Measurements from ENCODE around the gene APCDD1L.
"Not testable (repeated sequence)": the region's sequence is repeated elsewhere in the genome, so short reads cannot be mapped to it uniquely, and the experiment has no call there.

The APCDD1L gene

DNA sequence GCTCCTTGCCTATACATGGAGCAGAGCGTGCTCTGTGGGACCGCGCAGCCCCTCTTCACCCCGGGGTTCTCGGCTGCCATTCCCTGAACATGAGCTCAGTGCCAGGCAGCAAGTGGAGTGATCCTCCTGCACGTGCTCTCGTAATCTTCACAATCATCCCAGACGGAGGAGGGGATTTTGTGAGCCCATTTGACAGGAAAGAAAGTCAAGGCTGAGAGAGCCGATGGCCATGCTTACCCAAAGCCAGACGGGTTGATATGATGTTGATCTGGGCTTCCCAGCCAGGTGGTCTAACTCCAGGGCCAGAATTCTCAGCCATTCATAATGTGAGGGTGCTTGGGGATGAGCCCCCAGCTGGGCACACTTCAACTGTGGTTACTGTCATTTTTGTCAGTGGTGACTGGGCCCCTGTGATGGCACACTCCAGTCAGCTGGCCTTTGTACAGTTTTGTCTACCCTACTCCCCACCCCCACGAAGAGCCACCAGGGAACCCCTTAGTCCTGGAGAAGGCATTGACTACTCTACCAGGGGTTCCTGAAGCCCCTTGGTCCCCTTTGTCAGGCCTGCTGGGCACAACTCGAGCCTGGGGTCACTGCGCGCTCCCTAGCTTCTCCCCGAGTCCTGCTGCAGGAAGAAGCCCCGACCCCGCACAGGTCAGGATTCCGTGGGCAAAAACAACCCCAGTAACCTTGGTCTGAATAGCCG lies 1.5 kb downstream of the APCDD1L start:
- no peak for DNase-seq

DNA sequence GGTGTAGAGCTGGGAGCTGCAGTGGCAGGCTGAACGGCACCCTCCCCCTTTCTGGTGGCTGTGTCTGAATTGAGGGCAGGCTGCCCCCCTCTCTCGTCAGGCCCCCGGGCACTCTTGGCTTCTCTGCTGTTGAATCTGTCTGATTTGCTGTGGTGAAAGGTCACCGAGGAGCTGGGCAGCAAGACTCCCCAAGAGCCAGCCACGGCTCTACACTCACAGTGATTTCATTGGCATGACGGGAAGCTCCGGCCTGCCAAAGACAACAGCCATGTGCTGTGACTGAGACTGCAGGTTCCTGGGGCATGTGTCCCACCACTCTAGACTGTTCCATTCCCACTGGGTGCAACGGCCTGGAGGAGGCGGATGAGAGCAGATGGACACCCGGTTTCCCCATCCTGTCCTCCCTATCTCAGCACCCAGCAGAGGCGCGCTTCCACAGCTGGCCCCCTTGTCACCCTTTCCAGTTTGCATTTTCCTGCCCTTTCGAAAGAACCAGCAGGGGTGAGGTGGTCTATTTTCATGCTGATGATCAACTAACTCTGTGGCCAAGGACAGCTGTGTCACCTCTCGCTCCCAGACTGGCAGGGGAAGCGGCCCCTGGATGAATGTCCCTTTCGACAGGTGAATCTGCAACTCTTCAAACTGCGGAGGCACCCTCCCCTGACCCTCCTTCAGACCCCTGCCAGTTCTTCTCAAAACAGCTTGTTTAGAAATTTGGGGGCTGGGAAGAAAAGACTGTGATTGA lies 2.2 kb downstream of the APCDD1L start:
- DNase-seq: no peak

DNA sequence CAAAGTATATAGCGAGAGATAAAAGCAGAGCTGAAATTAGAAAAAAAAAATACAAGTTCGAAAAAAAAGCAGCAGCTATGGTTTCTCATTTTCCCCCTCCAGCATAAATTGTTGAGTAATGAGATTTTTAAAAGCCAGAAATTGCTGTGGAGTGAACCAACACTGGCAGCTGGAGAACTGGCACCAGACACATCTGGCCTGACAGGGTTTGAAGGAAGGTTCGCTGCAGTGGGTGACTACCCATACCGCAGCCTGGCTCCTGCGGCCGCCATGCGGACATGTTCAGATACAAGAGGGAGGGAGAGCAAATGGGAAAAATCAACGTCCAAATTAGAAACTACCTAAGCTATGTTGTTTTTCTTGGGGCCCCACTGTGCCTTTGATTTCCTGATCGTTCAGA lies 3.3 kb downstream of the APCDD1L start:
- DNase-seq: no peak

DNA sequence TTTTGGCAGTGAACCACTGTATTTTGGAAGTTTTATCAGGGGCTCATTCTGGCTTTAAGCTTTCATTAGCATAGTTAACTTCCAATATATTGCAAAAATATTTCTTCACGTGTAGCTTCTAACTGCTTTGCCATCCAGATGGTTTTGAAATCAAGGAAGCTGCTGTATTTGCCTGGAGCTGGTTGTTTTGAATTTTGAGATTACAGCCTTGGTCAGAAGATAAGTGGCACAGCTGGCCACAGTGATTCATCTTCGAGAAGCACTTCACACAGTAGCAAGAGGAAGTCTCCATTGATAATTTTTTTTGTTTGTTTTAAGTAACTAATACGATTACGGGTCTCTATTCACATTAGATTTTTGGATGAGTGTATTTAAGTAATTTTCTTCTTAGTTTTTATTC lies 3.8 kb downstream of the APCDD1L start:
- no peak for DNase-seq

DNA sequence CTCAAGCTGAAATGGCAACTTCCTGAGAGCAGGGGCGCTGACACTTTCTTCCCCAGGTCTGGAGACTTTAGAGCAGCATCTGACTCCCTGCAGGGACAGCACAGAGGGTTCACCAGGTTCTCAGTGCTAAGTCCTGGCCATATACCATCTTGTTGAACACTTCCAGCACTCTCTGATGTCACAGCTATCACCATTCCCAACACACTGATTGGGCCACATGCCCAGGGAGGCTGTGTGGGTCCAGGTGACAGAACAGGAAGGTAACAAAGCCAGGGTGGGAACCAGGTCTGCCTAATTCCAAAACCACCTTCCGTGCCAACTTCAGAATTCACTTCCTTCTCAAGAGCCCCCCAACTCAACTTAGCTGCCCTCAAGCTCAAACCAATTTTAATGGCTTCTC lies 4.3 kb downstream of the APCDD1L start:
- no peak for DNase-seq

DNA sequence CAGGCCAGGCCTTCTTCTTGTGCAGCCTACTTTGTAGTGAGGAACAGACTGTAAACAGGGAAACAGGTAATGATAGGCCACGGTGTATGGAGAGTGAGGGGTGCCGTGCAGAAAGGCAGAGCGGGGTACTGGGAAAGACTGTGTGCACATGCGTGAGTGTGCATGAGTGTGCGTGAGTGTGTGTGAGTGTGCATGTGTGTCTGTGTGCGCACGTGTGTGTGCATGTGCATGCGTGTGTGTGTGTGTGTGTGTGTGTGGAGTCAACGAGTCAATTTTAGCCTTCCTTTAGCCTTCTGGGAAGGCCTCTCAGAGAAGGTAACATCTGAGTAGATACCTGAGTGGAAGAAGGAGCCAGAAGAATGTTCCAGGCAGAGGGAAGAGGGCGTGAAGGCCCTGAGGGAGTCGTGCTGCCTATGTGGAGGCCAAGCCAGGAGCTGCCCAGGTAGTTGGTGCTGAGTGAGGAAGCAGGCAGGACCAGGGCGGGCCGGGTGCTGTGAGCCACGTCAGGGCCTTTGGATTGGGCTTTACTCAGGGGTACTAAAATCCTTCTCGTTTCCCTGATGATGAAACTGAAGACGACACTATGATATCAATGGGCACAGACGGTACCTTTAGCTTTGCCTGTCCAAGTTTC lies 6.3 kb downstream of the APCDD1L start:
- no peak for DNase-seq

DNA sequence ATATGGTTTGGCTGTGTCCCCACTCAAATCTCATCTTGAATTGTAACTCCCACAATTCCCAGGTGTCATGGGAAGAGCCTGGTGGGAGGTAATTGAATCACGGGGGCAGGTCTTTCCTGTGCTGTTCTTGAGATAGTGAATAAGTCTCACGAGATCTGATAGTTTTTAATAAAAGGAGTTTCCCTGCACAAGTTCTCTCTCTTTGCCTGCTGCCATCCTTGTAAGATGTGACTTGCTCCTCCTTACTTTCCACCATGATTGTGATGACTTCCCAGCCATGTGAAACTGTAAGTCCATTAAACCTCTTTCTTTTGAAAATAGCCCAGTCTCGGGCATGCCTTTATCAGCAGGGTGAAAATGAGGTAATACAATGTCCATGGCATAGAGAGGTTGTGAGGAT lies 8.2 kb downstream of the APCDD1L start:
- DNase-seq: not testable (repeated sequence)

DNA sequence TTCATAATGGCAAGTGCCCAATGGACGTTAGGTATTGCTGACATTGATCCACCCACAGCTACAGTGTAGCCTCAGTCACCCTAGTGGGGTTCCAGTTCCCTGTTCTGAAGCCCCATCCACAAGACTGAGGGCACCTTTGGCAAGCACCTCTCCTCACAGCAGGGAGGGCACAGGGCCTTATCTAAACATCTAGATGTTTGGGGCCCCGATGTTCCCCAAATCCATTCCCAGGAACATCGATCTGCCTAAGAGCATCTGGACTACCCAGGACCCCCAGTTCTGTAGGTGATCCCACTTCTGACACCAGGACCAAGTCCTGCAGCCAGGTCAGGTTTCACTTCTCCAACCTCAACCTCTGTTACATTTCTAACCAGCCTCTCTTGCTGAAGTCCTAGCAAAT lies 10.6 kb downstream of the APCDD1L start:
- no peak for DNase-seq

DNA sequence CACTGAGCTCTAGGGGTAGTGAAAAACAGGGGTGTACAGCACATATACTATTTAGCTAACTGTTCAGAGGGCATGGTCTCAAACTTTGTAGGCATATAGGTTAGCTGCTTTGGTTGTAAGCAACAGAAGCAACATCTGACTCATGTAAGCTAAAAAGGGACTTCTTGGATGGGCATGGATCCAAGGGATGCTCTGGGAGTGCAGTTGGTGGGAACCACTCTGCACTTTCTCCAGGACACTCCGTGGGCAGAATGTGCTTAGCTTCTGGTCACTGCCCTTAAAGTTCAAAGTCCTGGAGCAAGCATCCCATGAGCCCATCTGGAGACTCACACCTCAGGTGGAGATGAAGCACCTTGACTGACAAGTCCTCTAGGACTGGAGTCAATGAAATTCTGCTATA lies 11.5 kb downstream of the APCDD1L start:
- no peak for DNase-seq

DNA sequence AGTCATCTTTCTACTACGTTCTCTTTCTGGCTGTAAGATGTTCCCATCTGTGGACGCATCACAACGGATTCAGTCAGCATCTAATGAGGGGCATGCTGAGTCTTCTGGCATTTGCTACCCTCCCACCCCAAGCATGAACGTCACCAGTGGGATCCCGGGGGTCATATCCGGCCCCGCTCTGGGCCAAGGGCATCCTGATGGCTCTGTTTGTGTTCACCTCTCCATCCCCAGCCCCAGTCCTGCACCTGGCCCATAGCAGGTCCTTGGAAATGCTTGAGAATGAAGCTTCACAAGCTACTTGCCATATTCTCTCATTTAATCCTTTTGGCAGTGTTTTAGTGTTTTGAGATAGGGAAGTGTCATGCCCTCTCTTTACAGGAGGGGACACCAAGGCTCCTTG lies 14.9 kb downstream of the APCDD1L start:
- DNase-seq: no peak

DNA sequence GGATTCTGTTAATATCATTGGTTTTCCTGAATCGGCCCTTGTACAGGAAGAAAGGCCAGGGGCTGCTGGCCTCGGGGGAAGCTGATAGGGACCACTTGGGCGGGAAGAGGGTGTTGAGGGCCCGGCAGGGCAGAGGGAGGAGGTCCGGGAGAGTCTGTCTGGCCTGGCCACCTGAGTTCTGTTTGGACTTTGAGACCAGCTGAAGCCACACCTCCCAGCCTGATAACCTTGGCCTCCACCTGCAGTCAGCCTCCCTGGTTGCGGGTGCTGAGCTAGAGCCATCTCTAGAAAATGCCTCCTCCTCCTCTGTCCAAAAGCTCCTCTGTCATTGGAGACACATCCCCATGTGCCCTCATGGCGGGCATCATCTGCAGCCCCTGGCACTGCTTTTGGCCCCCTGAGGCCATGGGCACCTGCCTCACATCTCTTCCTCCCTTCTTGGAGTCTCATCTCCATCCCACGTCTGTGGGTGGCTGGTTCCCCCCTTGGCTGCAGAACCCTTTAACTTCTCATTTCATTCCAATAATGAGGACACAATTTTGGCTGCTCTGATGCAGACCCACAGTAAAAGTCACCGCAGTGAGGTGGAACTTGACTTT lies 16.6 kb downstream of the APCDD1L start:
- DNase-seq: no peak

DNA sequence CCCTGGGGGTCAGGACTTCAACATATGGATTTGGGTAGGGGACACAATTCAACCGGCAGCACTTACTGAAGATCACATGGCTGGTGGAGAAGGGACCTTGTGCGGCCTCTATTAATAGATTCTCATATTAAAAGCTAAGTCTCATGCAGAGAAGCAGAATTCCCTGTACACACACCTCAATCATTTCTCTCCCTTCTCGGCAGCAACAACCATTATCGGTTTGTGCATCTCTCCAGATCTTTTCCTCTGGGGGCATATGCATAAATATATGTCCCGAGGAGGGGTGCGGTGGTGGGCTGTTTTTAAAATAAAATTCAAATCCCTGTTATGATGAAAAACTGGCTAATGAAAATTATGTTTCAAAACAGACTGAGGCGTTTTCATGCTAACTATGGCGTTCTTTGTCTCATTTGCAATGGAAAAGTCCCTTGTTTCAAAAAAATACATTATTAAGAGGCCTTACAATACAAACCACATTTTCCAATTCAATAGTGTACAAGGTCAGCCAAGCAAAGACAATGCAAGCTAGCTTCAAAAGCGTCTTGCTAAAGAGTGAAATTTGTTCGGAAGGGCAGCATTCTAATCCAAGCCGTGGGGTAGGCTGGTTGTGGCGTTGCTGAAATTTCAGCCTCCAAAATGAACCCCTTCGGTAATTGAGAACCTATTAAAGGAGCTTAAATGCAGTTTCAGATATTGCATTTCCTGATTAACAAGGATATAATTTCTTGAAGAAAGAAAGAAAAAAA lies 17.3 kb downstream of the APCDD1L start:
- DNase-seq: no peak

DNA sequence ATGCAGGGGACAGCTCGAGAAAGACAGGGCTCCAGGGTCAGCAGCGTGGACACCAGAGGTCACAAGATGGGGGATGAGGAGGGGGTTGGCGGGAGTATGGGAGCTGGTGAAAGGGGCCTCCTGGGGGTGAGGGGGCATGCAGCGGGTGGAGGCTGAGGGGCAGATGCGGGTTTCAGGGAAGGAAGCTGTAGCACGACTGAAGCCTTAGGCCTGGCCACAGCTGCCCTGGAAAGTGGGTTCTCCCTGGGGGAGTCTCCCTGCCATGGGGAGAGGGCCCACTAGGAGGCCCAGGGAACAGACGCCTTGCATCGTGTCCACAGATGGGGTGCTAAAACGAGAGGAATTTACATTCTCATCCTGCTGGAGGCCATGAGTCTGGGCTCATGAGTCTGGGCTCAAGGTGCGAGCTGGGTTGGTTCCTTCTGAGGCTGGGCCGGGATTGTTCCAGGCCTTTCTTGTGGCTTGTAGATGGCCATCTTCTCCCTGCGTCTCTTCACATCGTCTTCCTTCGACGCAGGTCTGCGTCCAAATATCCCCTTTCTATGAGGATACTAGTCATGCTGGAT lies 18.0 kb downstream of the APCDD1L start:
- no peak for DNase-seq

DNA sequence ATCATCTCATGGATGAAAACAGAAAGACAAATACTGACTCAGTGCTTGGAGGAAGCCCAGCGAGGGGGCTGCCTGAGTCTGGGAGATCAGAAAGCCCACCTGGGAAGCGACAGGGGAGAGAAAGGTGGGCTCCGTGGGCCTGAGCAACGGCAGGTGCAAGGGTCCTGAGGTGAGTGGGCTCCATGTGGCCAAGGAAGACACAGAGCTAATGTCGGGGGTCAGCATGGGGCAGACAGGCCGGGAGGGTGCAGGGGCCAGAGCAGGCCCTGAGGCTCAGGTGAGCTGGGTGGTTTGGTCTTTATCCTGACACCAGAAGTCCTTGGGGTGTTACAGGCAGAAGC lies 18.8 kb downstream of the APCDD1L start:
- DNase-seq: no peak

DNA sequence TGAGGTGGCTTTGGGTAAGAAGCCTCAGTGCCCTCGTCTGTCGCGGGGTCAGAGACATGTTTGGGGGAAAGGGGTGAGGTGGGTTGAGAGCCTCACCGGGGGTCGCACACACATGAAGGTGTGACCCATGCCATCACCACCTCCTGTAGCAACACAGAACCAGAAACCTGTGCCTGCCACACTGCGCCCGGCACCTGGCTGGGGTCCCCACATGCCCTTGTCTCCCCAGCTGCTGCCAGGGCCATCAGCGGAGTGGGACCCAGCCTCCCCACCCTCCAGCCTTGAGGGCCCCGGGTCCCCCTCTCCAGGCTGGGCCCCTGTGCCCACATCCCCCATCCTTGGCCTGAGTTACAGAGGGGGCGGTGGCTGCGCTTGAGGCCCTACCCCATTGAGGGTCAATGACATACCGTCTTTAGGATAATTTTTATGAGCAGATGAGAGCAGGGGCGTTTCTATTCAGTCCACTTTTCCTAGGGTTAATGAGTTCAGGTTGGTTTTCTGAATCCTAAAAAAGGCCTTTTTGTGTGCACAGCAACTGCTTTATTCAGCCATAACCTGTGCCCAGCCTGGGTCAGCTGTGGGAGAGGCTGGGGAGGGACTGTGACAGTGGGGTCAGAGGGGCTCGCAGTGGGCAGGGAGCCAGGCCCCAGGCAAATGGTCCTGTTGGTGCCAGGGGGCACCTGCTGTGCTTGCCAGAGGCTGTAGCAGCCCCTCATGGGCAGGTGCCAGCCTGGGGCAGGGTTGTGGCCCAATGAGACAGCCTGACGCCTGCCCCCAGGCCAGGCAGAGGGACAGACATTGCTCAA lies 19.4 kb downstream of the APCDD1L start:
- DNase-seq: no peak

DNA sequence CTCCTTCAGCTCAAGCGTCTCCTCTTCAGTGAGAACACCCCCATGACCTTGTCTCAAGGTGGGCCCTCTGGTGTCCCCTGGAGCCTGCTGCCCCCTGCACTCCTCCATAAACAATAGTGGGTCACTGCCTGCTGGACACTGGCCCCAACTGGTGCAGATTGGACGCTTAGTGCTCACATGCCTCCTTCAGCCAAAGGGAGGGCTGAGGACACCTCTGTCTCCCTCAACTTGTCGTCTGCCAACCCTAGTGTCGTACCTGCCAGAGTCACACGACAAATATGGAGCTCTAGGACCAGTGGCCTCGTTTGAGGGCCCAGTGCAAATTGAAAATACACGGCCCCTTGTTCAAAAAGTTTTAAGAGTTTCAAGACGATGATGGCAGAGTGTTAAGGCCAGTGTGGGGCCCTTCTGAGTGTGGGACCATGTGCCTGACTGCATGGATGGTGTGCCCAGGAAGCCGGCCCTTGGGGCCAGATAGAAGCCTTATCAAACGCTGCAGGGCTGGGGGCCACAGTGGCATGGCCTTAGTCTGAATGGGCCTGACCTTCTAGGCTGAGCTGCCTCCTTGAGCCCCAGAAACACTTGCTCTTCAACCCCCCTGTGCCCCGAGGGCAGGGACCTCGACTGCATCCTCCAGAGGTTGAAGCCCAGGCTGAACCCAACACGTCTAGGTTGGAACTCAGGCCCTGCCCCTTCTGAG lies 20.1 kb downstream of the APCDD1L start:
- no peak for DNase-seq

DNA sequence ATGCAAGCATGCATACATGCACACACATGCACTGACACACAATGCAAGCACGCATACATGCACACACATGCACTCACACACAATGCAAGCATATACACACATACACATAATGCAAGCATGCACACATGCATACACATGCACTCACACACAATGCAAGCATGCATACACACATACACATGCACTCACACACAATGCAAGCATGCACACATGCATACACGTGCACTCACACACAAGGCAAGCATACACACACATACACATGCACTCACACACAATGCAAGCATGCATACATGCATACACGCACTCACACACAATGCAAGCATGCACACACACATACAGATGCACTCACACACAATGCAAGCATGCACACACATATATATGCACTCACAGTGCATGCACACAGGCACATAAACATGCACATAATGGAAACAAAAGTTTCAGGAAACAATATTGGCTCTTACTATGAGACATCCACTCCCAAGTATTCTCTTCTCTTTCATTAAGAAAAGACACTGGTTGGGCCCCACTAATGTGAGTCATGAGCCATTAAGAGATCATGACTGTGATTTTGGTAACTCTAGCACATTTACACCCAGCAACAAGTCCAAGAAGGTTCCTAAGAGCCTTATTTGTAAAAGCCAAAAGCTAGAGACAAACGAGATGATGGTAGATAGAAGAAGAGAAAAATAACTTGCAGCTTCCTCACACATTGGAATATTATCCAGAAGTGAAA lies 22.2 kb downstream of the APCDD1L start:
- DNase-seq: no peak

DNA sequence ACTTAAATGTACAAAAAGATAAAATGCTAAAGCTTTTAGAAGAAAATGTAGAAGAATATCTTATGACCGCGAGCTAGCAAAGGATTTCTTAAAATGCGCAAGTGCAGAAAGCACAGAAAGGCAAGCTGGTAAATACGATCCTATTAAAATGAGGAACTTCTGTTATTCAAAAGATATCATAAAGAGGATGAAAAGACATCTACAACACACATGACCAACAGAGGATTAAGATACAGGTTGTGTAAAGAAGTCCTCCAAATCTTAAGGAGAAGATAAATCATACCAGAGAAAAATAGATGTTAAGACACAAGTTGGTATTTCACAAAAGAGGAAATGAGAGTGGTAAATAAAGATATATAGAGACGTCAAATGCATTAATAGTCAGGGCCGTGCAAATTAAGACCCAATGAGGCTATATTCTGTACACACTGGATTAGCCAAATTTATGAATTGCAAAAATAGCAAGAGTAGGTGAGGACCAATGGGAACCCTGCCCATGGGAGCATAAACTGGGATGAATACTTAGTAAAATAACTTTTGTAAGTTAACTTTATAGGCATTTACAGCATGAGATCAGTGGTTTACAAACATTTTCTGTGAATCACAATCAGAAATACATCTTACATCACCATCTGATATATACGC lies 23.0 kb downstream of the APCDD1L start:
- DNase-seq: no peak

DNA sequence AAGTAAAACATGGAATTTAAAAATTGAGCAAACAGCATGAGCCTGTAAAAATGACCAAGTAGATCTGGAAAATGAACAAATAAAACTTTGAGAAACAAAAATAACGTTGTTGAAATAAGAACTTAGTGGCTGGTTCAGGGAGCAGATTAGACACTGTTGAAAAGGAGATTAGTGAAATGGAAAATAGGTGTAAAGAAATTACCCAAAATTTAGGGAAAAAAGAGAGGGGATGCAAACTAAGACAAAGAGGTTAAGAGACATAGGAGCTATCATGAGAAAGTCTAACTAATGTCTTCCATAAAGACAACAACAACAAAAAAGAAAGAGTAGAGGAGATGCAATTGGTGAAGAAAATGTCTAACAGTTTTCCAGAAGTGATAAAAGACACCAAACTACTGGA lies 29.0 kb downstream of the APCDD1L start:
- DNase-seq: no peak

DNA sequence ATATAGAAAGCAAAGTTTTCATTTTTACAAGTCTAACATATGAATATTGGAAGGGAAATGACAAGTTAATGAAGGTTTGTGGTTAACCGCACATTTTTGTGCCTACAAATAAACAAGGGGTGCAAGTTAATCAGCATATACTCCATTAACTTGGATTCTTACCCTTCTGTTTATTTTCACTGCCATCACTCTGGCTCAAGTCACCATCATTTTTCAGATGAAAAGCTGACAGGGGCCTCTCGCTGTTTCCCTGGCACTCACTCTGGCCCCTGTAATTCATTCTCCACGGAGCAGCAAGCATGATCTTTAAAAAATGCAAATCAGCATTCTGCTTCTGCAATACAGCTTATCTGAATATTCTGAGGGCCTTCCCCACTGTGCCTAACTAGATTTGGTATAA lies 29.8 kb downstream of the APCDD1L start:
- DNase-seq: no peak
